ENCODE results near the gene REG1B. TPM values are rescaled to one million over a fixed set of nuclear protein-coding genes. Genes with fewer than 3 reads are reported as not detected.

REG1B gene
- total RNA-seq, 1 experiment from 2014 or later = not detected

DNA sequence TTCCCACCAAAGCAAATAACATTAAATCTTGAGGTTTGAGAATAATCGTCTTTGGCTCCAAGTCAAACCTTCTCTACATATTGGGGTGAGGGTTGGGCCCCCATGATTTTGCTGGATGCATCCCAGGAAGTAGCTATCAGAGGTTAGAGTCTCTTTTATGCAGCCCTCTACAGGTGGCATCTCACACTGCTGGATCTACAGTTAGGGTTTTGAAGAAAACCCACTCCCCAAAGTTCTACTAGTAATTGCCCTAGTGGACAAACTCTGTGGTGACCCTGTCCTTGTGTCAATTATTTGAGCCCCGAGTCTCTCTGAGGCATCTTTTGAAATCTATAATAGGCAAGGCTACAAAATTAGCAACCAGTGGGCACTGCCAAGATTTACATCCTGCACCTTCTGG is 17.5 kb upstream of the REG1B start:
- H2BK5ac ChIP-seq (ENCODE audit: insufficient read length, low read length) = no peak overlapping the region
- H4K5ac ChIP-seq (ENCODE audit: insufficient read length, low read depth, low read length) = no peak overlapping the region
- H3K4ac ChIP-seq (ENCODE audit: low read depth, low read length) = no peak overlapping the region
- H2AFZ ChIP-seq (ENCODE audit: low read length) = no peak overlapping the region
- peaks cover 10 to 11% of the 10 kb centered on the region in 2 experiments; a peak in 4 of 5 replicates for H3K9me3 Mint-ChIP-seq
- H3K23ac ChIP-seq (ENCODE audit: insufficient read length, low read depth, low read length) = no peak overlapping the region
- H3K27ac ChIP-seq (ENCODE audit: insufficient read length, low read depth, low read length) = no peak overlapping the region
- H4K8ac ChIP-seq (replicated peaks; ENCODE audit: insufficient read length, low read depth, low read length) = no peak overlapping the region
- H2BK20ac ChIP-seq (ENCODE audit: low read depth, low read length, poor library complexity, severe bottlenecking) = no peak overlapping the region
- no peak overlapping the region for H3T11ph ChIP-seq (ENCODE audit: low read length)
- H3K4me3 Mint-ChIP-seq = no peak overlapping the region
- TF ChIP-seq, protein P1, sequence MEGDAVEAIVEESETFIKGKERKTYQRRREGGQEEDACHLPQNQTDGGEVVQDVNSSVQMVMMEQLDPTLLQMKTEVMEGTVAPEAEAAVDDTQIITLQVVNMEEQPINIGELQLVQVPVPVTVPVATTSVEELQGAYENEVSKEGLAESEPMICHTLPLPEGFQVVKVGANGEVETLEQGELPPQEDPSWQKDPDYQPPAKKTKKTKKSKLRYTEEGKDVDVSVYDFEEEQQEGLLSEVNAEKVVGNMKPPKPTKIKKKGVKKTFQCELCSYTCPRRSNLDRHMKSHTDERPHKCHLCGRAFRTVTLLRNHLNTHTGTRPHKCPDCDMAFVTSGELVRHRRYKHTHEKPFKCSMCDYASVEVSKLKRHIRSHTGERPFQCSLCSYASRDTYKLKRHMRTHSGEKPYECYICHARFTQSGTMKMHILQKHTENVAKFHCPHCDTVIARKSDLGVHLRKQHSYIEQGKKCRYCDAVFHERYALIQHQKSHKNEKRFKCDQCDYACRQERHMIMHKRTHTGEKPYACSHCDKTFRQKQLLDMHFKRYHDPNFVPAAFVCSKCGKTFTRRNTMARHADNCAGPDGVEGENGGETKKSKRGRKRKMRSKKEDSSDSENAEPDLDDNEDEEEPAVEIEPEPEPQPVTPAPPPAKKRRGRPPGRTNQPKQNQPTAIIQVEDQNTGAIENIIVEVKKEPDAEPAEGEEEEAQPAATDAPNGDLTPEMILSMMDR (conservative IDR thresholded peaks at IDR 0.05) = peak; percentile 43; the same call in 2 of the 3 replicates
- no peaks in the 10 kb centered on the region for H3K27me3 ChIP-seq (ENCODE audit: insufficient read depth, low read length)
- no peaks in the 10 kb centered on the region for H3K4me1 ChIP-seq (ENCODE audit: insufficient read depth, low read length)
- no peaks in the 10 kb centered on the region; the same call in 1 of the 2 replicates for H3K27me3 Mint-ChIP-seq (ENCODE audit: low read depth)
- H3K9me3 ChIP-seq (ENCODE audit: control insufficient read depth, low read depth, low read length) = no peaks in the 10 kb centered on the region
- peaks cover 0 to 2% of the 10 kb centered on the region in 2 experiments; a peak in 1 of 4 replicates for H3K4me1 Mint-ChIP-seq
- no peak overlapping the region for H2AK5ac ChIP-seq (ENCODE audit: insufficient read length, low read length)
- no peaks in the 10 kb centered on the region for H4K20me1 ChIP-seq (ENCODE audit: control insufficient read depth, insufficient read depth, insufficient read length)
- no peak overlapping the region for H3K18ac ChIP-seq (ENCODE audit: insufficient read length, low read depth, low read length)
- no peak for DNase-seq
- H4K91ac ChIP-seq (ENCODE audit: insufficient read length, low read depth, low read length) = no peak overlapping the region
- H3K27ac Mint-ChIP-seq = no peak overlapping the region
- H2BK15ac ChIP-seq (ENCODE audit: low read depth, low read length) = no peak overlapping the region
- no peaks in the 10 kb centered on the region for H3K79me2 ChIP-seq (ENCODE audit: insufficient read depth, low read length)
- no peak overlapping the region for H3K4me2 ChIP-seq (ENCODE audit: insufficient read depth, insufficient read length, low read length)
- no peak overlapping the region for H2BK120ac ChIP-seq (ENCODE audit: low read depth, low read length, poor library complexity, severe bottlenecking)
- no peak overlapping the region for H3K56ac ChIP-seq (ENCODE audit: insufficient read length, low read depth, low read length)
- no peak overlapping the region for H2BK12ac ChIP-seq (ENCODE audit: insufficient read length, low read depth, low read length)
- WGBS (ENCODE audit: extremely low coverage, insufficient read length, low lambda C conversion rate) = no CpG with 5 or more reads among the region's 2 CpGs
- no peak overlapping the region for H3K14ac ChIP-seq (ENCODE audit: insufficient read depth, low read length)
- H3K36me3 Mint-ChIP-seq (ENCODE audit: insufficient read depth in 1 of 3, low read depth in 3 of 3) = no peaks in the 10 kb centered on the region; a peak in 1 of 7 replicates
- H3K9ac ChIP-seq (ENCODE audit: extremely low read depth, insufficient read length, low read length) = no peak overlapping the region
- H3K79me1 ChIP-seq (ENCODE audit: insufficient read depth, low read depth, low read length, poor library complexity, severe bottlenecking) = no peaks in the 10 kb centered on the region
- H3K23me2 ChIP-seq (ENCODE audit: insufficient read length, low read depth, low read length, poor library complexity, severe bottlenecking) = no peaks in the 10 kb centered on the region

Data from H9 (cell line).